Measurements from ENCODE around the gene DYNC1I1. TPM values are rescaled to one million over a fixed set of nuclear protein-coding genes. Genes with fewer than 3 reads are reported as not detected.

Gene DYNC1I1
- total and polyA plus RNA-seq, 4 donors, result 0.28 to 0.67 (median 0.39) TPM

DNA sequence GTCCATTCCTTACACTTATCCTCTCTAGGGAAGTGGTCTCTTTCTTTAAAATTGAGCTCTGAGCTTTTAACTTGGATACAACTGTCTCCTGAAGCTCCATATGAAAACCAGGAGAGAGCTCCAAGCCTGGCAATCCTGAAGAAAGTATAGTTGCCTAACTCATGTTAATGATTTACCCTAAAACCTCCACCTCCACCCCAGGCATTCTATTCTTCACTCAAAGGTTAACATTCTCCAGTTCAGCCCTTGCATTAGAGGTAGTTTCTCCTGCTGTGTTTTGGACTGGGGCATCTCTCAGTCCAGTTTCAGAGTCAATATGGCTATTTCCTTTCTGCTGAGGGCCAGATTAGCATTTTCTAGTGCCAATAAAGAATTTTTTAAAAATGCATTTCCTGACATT, 354.0 kb downstream of the DYNC1I1 start:
- no peak for DNase-seq (ENCODE audit: low spot score)
- H3K9me3 ChIP-seq (ENCODE audit: control insufficient read depth in 4 of 4, low read length in 3 of 4), result no peaks in the 10 kb centered on the region
- H3K4me1 ChIP-seq (ENCODE audit: control insufficient read depth in 4 of 4, insufficient read depth in 4 of 4, low read length in 3 of 4), result peaks cover 0 to 14% (median 1%) of the 10 kb centered on the region in 4 donors
- H3K4me3 ChIP-seq (ENCODE audit: low read depth in 1 of 3, low read length in 3 of 3), result no peak overlapping the region
- TF ChIP-seq FOXA1 (IDR thresholded peaks at IDR 0.05), result peak; percentile 41
- TF ChIP-seq, protein P1, sequence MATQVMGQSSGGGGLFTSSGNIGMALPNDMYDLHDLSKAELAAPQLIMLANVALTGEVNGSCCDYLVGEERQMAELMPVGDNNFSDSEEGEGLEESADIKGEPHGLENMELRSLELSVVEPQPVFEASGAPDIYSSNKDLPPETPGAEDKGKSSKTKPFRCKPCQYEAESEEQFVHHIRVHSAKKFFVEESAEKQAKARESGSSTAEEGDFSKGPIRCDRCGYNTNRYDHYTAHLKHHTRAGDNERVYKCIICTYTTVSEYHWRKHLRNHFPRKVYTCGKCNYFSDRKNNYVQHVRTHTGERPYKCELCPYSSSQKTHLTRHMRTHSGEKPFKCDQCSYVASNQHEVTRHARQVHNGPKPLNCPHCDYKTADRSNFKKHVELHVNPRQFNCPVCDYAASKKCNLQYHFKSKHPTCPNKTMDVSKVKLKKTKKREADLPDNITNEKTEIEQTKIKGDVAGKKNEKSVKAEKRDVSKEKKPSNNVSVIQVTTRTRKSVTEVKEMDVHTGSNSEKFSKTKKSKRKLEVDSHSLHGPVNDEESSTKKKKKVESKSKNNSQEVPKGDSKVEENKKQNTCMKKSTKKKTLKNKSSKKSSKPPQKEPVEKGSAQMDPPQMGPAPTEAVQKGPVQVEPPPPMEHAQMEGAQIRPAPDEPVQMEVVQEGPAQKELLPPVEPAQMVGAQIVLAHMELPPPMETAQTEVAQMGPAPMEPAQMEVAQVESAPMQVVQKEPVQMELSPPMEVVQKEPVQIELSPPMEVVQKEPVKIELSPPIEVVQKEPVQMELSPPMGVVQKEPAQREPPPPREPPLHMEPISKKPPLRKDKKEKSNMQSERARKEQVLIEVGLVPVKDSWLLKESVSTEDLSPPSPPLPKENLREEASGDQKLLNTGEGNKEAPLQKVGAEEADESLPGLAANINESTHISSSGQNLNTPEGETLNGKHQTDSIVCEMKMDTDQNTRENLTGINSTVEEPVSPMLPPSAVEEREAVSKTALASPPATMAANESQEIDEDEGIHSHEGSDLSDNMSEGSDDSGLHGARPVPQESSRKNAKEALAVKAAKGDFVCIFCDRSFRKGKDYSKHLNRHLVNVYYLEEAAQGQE (IDR thresholded peaks at IDR 0.05), result peak; percentile 53
- TF ChIP-seq SP1 (IDR thresholded peaks at IDR 0.05), result peak; percentile 54
- TF ChIP-seq, protein P2, sequence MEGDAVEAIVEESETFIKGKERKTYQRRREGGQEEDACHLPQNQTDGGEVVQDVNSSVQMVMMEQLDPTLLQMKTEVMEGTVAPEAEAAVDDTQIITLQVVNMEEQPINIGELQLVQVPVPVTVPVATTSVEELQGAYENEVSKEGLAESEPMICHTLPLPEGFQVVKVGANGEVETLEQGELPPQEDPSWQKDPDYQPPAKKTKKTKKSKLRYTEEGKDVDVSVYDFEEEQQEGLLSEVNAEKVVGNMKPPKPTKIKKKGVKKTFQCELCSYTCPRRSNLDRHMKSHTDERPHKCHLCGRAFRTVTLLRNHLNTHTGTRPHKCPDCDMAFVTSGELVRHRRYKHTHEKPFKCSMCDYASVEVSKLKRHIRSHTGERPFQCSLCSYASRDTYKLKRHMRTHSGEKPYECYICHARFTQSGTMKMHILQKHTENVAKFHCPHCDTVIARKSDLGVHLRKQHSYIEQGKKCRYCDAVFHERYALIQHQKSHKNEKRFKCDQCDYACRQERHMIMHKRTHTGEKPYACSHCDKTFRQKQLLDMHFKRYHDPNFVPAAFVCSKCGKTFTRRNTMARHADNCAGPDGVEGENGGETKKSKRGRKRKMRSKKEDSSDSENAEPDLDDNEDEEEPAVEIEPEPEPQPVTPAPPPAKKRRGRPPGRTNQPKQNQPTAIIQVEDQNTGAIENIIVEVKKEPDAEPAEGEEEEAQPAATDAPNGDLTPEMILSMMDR (IDR thresholded peaks at IDR 0.05; ENCODE audit: low read depth, low read length, missing input control), result no peak
- no peak for TF ChIP-seq NR2F2 (IDR thresholded peaks at IDR 0.05)
- peak; percentile 70 to 79 for TF ChIP-seq HNF4A (conservative IDR thresholded peaks at IDR 0.05)
- peak; percentile 41 to 52 for TF ChIP-seq RAD21 (IDR thresholded peaks at IDR 0.05)
- TF ChIP-seq TAF1 (conservative IDR thresholded peaks at IDR 0.05), result no peak
- peak in 1 of 2 donors; percentile 72 for TF ChIP-seq JUND (IDR thresholded peaks at IDR 0.05)
- peak; percentile 60 for TF ChIP-seq FOXA2 (IDR thresholded peaks at IDR 0.05)
- no peak for TF ChIP-seq HNF4G (IDR thresholded peaks at IDR 0.05)
- TF ChIP-seq EGR1 (IDR thresholded peaks at IDR 0.05; ENCODE audit: low read depth in 2 of 2), result no peak
- TF ChIP-seq, protein P3, sequence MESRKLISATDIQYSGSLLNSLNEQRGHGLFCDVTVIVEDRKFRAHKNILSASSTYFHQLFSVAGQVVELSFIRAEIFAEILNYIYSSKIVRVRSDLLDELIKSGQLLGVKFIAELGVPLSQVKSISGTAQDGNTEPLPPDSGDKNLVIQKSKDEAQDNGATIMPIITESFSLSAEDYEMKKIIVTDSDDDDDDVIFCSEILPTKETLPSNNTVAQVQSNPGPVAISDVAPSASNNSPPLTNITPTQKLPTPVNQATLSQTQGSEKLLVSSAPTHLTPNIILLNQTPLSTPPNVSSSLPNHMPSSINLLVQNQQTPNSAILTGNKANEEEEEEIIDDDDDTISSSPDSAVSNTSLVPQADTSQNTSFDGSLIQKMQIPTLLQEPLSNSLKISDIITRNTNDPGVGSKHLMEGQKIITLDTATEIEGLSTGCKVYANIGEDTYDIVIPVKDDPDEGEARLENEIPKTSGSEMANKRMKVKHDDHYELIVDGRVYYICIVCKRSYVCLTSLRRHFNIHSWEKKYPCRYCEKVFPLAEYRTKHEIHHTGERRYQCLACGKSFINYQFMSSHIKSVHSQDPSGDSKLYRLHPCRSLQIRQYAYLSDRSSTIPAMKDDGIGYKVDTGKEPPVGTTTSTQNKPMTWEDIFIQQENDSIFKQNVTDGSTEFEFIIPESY (IDR thresholded peaks at IDR 0.05), result no peak
- TF ChIP-seq RXRA (IDR thresholded peaks at IDR 0.05), result peak; percentile 54 to 84
- TF ChIP-seq, protein P4, sequence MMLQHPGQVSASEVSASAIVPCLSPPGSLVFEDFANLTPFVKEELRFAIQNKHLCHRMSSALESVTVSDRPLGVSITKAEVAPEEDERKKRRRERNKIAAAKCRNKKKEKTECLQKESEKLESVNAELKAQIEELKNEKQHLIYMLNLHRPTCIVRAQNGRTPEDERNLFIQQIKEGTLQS (IDR thresholded peaks at IDR 0.05), result no peak
- TF ChIP-seq GABPA (IDR thresholded peaks at IDR 0.05 in 1 of 2, conservative IDR thresholded peaks at IDR 0.05 in 1 of 2), result peak in 1 of 2 donors; percentile 21
- TF ChIP-seq YY1 (IDR thresholded peaks at IDR 0.05), result peak; percentile 68
- TF ChIP-seq, protein P5, sequence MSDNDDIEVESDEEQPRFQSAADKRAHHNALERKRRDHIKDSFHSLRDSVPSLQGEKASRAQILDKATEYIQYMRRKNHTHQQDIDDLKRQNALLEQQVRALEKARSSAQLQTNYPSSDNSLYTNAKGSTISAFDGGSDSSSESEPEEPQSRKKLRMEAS (IDR thresholded peaks at IDR 0.05), result no peak
- H3K36me3 ChIP-seq (ENCODE audit: control insufficient read depth in 4 of 4, insufficient read depth in 3 of 4, low read depth in 1 of 4, low read length in 3 of 4), result peaks cover 1 to 37% (median 13%) of the 10 kb centered on the region in 4 donors
- no peak overlapping the region for H3K27ac ChIP-seq (ENCODE audit: low read depth in 1 of 2, low read length in 2 of 2)
- no peak overlapping the region for H3K9ac ChIP-seq (ENCODE audit: low read depth in 1 of 2, low read length in 2 of 2)
- H3K27me3 ChIP-seq (ENCODE audit: control insufficient read depth in 4 of 4, insufficient read depth in 4 of 4, low read length in 3 of 4), result no peaks in the 10 kb centered on the region
